Measurements from ENCODE around the gene DPYD.

DPYD gene

GRCh38 chr1:97691325-97691724 lies 229.5 kb downstream of the DPYD start:
- DNase-seq (ENCODE audit: low read depth): no peak

- no peak for DNase-seq (ENCODE audit: low read depth)
Measured at GRCh38 chr1:97685360-97685759, 235.5 kb downstream of the DPYD start.

GRCh38 chr1:97680894-97681293 lies 239.9 kb downstream of the DPYD start:
- DNase-seq (ENCODE audit: low read depth): no peak

GRCh38 chr1:97680470-97680869 lies 240.4 kb downstream of the DPYD start:
- DNase-seq (ENCODE audit: low read depth): no peak

GRCh38 chr1:97677702-97678101 lies 243.1 kb downstream of the DPYD start:
- DNase-seq (ENCODE audit: low read depth): no peak

- no peak for DNase-seq (ENCODE audit: low read depth)
Measured at GRCh38 chr1:97674517-97674916, 246.3 kb downstream of the DPYD start.

- DNase-seq (ENCODE audit: low read depth): no peak
Measured at GRCh38 chr1:97668945-97669344, 251.9 kb downstream of the DPYD start.

- DNase-seq (ENCODE audit: low read depth): no peak
Measured at GRCh38 chr1:97660431-97661105, 260.3 kb downstream of the DPYD start.

GRCh38 chr1:97654876-97655585 lies 265.8 kb downstream of the DPYD start:
- no peak for DNase-seq (ENCODE audit: low read depth)

GRCh38 chr1:97651250-97651649 lies 269.6 kb downstream of the DPYD start:
- no peak for DNase-seq (ENCODE audit: low read depth)

- no peak for DNase-seq (ENCODE audit: low read depth)
Measured at GRCh38 chr1:97649591-97649990, 271.2 kb downstream of the DPYD start.

GRCh38 chr1:97647776-97648175 lies 273.1 kb downstream of the DPYD start:
- DNase-seq (ENCODE audit: low read depth): no peak

- no peak for DNase-seq (ENCODE audit: low read depth)
Measured at GRCh38 chr1:97646071-97646470, 274.8 kb downstream of the DPYD start.

- no peak for DNase-seq (ENCODE audit: low read depth)
Measured at GRCh38 chr1:97640677-97641076, 280.2 kb downstream of the DPYD start.

GRCh38 chr1:97636941-97637340 lies 283.9 kb downstream of the DPYD start:
- no peak for DNase-seq (ENCODE audit: low read depth)

- no peak for DNase-seq (ENCODE audit: low read depth)
Measured at GRCh38 chr1:97634758-97635157, 286.1 kb downstream of the DPYD start.

- DNase-seq (ENCODE audit: low read depth): no peak
Measured at GRCh38 chr1:97632776-97633175, 288.1 kb downstream of the DPYD start.

- no peak for DNase-seq (ENCODE audit: low read depth)
Measured at GRCh38 chr1:97632075-97632474, 288.8 kb downstream of the DPYD start.

- DNase-seq (ENCODE audit: low read depth): no peak
Measured at GRCh38 chr1:97630948-97631347, 289.9 kb downstream of the DPYD start.

- DNase-seq (ENCODE audit: low read depth): no peak
Measured at GRCh38 chr1:97630281-97630680, 290.6 kb downstream of the DPYD start.

- DNase-seq (ENCODE audit: low read depth): no peak
Measured at GRCh38 chr1:97623220-97623619, 297.6 kb downstream of the DPYD start.

- DNase-seq (ENCODE audit: low read depth): no peak
Measured at GRCh38 chr1:97621955-97622354, 298.9 kb downstream of the DPYD start.

- DNase-seq (ENCODE audit: low read depth): no peak
Measured at GRCh38 chr1:97619706-97620105, 301.1 kb downstream of the DPYD start.

- DNase-seq (ENCODE audit: low read depth): no peak
Measured at GRCh38 chr1:97610748-97611147, 310.1 kb downstream of the DPYD start.
